ENCODE data around the gene PALD1.

DNA sequence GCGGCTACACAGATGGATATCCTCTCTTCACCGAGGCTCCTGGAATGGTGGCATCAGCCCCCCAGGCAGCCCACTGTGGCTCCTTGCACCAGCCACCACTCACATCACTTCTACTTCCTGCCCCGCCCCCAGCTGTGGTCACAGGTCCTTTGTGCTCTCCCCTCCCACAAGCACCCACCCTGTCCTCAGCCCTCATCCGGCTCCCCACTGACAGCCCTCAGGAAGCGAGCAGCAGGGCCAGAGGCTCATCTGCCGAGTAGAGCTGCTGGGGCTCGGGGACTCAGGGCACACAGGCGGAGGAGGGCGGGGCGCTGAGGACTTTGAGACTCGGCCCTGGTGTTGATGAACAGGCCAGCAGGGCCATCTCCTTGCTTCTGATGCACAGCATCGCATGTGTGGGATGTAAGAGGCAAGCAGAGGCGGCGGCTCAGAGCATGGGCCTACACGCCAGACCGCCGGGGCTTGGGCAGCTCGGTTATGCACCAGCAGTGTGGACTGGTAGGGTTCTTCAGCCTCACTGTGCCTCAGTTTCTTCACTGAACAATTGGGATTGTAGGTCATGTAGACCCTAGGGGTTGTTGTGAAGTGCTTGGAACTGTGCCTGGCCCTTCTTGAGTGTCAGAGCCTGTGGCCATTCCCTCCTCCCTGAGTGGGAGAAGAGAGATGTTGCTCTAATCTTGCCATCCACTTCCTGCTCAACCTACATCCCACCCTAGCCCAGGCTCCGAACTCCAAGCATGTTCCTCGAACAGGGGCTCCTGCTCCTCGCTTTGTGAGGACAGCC lies 124.3 kb downstream of the PALD1 start, which contains the start of gene PRF1:
- TF ChIP-seq, protein P1, sequence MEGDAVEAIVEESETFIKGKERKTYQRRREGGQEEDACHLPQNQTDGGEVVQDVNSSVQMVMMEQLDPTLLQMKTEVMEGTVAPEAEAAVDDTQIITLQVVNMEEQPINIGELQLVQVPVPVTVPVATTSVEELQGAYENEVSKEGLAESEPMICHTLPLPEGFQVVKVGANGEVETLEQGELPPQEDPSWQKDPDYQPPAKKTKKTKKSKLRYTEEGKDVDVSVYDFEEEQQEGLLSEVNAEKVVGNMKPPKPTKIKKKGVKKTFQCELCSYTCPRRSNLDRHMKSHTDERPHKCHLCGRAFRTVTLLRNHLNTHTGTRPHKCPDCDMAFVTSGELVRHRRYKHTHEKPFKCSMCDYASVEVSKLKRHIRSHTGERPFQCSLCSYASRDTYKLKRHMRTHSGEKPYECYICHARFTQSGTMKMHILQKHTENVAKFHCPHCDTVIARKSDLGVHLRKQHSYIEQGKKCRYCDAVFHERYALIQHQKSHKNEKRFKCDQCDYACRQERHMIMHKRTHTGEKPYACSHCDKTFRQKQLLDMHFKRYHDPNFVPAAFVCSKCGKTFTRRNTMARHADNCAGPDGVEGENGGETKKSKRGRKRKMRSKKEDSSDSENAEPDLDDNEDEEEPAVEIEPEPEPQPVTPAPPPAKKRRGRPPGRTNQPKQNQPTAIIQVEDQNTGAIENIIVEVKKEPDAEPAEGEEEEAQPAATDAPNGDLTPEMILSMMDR (IDR thresholded peaks at IDR 0.05): no peak
- no peak for TF ChIP-seq POLR2A (IDR thresholded peaks at IDR 0.05)

Data from body of pancreas (tissue), 4 donors.